OCI-LY1 (cell line): ENCODE results near the gene UCN2.

Experiments
- H2AFZ ChIP-seq: fragments of 200-600 bp; sonication (generic), shearing (Covaris generic); 2 replicates; pipeline ENCODE4 v1.6.0; 2014; ENCODE audit warnings: antibody characterized with exemption, mild to moderate bottlenecking, low read length
- H3F3A ChIP-seq: fragments of 200-600 bp; sonication (generic), shearing (Covaris generic); 2 replicates; pipeline ENCODE4 v1.6.0; 2014; ENCODE audit warnings: mild to moderate bottlenecking, antibody characterized with exemption, low read length, moderate library complexity; ENCODE audit not compliant: insufficient read depth
- H3K27ac ChIP-seq: fragments of 200-600 bp; sonication (generic); 2 replicates; pipeline ENCODE4 v1.5.1; 2014; ENCODE audit warnings: low read length, mixed run types, mild to moderate bottlenecking, low read depth; ENCODE audit not compliant: poor library complexity, severe bottlenecking
- H3K27me3 ChIP-seq: fragments of 200-600 bp; sonication (generic); 2 replicates; pipeline ENCODE4 v1.6.0; 2014; ENCODE audit warnings: antibody characterized with exemption, mild to moderate bottlenecking, low read length, moderate library complexity; ENCODE audit not compliant: insufficient read depth
- H3K36me3 ChIP-seq: fragments of 200-600 bp; sonication (generic); 2 replicates; pipeline ENCODE4 v1.6.1; 2014; ENCODE audit warnings: mild to moderate bottlenecking, antibody characterized with exemption, low read length, moderate library complexity, mixed read lengths; ENCODE audit not compliant: insufficient read depth
- H3K4me1 ChIP-seq: fragments of 200-600 bp; sonication (generic); 2 replicates; pipeline ENCODE4 v1.5.1; 2014; ENCODE audit warnings: mild to moderate bottlenecking, low read length, moderate library complexity; ENCODE audit not compliant: insufficient read depth, severe bottlenecking
- H3K4me2 ChIP-seq: fragments of 200-600 bp; sonication (generic), shearing (Covaris generic); 2 replicates; pipeline ENCODE4 v1.6.1; 2014; ENCODE audit warnings: low read length
- H3K4me3 ChIP-seq: fragments of 200-600 bp; sonication (generic); 2 replicates; pipeline ENCODE4 v1.5.1; 2014; ENCODE audit warnings: low read length, low read depth, mild to moderate bottlenecking, mixed read lengths; ENCODE audit not compliant: poor library complexity, severe bottlenecking
- H3K79me2 ChIP-seq: fragments of 200-600 bp; shearing (Covaris generic); 2 replicates; pipeline ENCODE4 v1.6.1; 2016; ENCODE audit warnings: mixed run types, low read length, mixed read lengths; ENCODE audit not compliant: insufficient read depth
- H3K9ac ChIP-seq: fragments of 200-600 bp; sonication (generic), shearing (Covaris generic); 2 replicates; pipeline ENCODE4 v1.6.1; 2014; ENCODE audit warnings: mild to moderate bottlenecking, low read length, mixed read lengths
- H3K9me2 ChIP-seq: fragments of 200-600 bp; sonication (generic), shearing (Covaris generic); 2 replicates; pipeline ENCODE4 v1.6.1; 2014; ENCODE audit warnings: low read depth, mild to moderate bottlenecking, low read length, mixed read lengths
- H3K9me3 ChIP-seq: fragments of 200-600 bp; shearing (Covaris generic); 2 replicates; pipeline ENCODE4 v1.6.1; 2014; ENCODE audit warnings: low read length, mixed read lengths
- H4K20me1 ChIP-seq: fragments of 200-600 bp; sonication (generic), shearing (Covaris generic); 2 replicates; pipeline ENCODE4 v1.6.0; 2016; ENCODE audit warnings: mild to moderate bottlenecking, low read length; ENCODE audit not compliant: insufficient read depth
- EZH2 ChIP-seq: fragments of 200-600 bp; sonication (generic), shearing (Covaris generic); IDR thresholded peaks from 2 replicates; pipeline ENCODE4 v1.8.0; 2017; ENCODE audit warnings: borderline replicate concordance, mixed run types, mild to moderate bottlenecking, antibody characterized with exemption, low read length, moderate library complexity, mixed read lengths
- TF ChIP-seq, protein P1 (sequence below): fragments of 200-600 bp; sonication (generic), shearing (Covaris generic); IDR thresholded peaks from 2 replicates; pipeline ENCODE4 v1.5.1; 2017; ENCODE audit warnings: mild to moderate bottlenecking, antibody characterized with exemption, low read length, moderate library complexity, mixed read lengths

UCN2 gene

DNA sequence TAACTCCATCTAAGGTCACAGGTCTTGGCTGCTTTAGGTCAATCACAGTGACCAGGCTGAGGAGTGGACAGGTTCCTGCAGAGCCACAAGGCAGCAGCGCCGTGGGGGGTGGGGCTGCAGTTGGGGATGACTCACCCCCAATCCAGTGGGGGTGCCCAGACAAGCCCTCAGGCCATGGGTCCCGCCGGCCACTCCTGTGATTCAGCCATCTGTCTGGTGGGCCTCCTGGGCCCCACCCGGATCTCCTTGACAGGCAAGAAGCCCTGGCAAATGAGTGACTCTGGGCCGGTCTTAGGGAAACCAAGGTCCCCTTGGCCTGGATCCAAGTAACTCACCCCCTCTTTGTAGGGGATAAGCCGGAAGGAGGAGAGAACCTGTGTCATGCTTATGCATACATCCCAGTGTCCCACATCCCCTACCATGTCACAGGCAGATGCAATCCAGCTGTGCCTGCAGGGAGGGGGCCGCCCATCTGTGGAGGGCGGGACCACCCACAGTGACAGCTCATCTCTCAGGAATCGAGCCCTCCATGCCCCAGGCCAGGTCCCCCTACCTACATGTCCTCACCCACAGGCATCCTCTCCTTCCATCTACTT, 32.0 kb upstream of the UCN2 start:
- Histone ChIP-seq H3K4me3 (no peak overlapping the region), H3K36me3 (peaks cover 34% of the 10 kb centered on the region), H3K79me2 (no peaks in the 10 kb centered on the region), H3K9me2 (no peaks in the 10 kb centered on the region), H2AFZ (no peak overlapping the region), H4K20me1 (no peaks in the 10 kb centered on the region), H3K4me1 (no peaks in the 10 kb centered on the region), H3K9ac (no peak overlapping the region), H3F3A (no peaks in the 10 kb centered on the region), H3K4me2 (no peak overlapping the region), H3K27me3 (peaks cover 22% of the 10 kb centered on the region), H3K9me3 (no peaks in the 10 kb centered on the region), H3K27ac (no peak overlapping the region)
- TF ChIP-seq EZH2: no peak
- TF ChIP-seq, protein P1, sequence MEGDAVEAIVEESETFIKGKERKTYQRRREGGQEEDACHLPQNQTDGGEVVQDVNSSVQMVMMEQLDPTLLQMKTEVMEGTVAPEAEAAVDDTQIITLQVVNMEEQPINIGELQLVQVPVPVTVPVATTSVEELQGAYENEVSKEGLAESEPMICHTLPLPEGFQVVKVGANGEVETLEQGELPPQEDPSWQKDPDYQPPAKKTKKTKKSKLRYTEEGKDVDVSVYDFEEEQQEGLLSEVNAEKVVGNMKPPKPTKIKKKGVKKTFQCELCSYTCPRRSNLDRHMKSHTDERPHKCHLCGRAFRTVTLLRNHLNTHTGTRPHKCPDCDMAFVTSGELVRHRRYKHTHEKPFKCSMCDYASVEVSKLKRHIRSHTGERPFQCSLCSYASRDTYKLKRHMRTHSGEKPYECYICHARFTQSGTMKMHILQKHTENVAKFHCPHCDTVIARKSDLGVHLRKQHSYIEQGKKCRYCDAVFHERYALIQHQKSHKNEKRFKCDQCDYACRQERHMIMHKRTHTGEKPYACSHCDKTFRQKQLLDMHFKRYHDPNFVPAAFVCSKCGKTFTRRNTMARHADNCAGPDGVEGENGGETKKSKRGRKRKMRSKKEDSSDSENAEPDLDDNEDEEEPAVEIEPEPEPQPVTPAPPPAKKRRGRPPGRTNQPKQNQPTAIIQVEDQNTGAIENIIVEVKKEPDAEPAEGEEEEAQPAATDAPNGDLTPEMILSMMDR: no peak

DNA sequence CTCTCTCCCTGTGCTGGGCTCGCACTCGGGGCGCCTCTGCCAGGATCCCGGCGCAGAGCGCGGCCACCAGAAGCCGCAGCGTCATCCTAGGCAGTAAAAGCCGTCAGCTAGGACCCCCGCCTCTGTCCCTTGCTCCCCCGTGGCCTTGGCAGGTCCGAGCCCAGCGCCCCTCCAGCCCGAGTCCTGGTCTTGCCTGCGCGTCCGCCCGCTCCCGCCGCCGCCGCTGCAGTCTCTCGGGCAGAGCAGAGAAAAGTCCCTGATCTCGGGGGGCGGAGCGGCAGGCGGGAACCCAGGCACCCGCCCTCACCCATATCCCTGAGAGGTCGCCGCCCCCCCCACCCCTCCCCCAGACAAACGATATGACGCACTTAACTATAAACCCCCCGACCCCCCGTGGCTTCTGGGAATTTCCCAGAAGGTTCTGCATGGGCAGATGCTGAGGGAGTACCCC, 31.5 kb upstream of the UCN2 start, which contains the start of gene COL7A1:
COL7A1 (minus strand) TSS at position 255 of the 451 bp plus-strand sequence; CDS start at position 85, 170 bp downstream.
- no peak for TF ChIP-seq EZH2
- TF ChIP-seq, protein P1: no peak
- peaks cover 29% of the 10 kb centered on the region for H3K36me3 ChIP-seq
- no peaks in the 10 kb centered on the region for H3K79me2 ChIP-seq
- H3K4me2 ChIP-seq: no peak within 1 kb of the TSS
- H3K9me2 ChIP-seq: no peaks in the 10 kb centered on the region
- H3K27me3 ChIP-seq: peaks cover 22% of the 10 kb centered on the region
- H3K27ac ChIP-seq: no peak within 1 kb of the TSS
- H2AFZ ChIP-seq: no peak within 1 kb of the TSS
- H3F3A ChIP-seq: no peaks in the 10 kb centered on the region
- no peaks in the 10 kb centered on the region for H3K9me3 ChIP-seq
- H4K20me1 ChIP-seq: no peaks in the 10 kb centered on the region
- H3K4me3 ChIP-seq: no peak within 1 kb of the TSS
- no peak within 1 kb of the TSS for H3K9ac ChIP-seq
- H3K4me1 ChIP-seq: no peaks in the 10 kb centered on the region

DNA sequence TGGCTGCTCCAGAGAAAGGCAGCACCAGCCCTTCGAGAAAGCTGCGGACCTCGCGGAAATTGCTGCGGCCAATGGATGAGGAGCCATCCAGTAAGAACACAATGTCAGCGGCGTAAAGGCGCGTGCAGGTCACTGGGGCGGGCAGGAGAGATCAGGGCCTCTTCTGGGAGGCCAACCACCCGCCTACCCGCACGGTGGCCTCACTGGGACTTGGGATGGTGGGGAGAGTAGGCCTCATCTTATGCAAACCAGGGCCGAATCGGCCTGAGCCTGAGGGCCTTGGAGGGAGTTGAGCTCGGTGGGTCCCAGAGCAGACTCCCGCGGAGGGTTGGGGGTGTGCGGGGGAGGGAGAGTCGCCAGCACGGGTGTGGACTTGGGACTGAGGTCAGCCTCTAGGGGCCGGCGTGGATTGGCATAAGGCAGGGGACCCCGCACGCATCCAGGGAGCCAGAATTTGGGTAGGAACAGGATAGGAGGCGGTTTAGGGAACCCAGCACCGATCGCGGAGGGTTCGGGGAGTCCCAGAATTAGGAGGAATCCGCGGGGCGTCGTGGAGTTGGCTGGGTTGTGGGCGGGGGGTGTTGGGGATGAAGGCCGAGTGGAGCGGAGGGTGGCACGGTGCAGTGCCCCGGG, 31.0 kb upstream of the UCN2 start:
- no peak for TF ChIP-seq EZH2
- TF ChIP-seq, protein P1: no peak
- Histone ChIP-seq H3K9me2 (no peaks in the 10 kb centered on the region), H2AFZ (no peak overlapping the region), H3K9me3 (no peaks in the 10 kb centered on the region), H3K27me3 (peaks cover 22% of the 10 kb centered on the region), H4K20me1 (no peaks in the 10 kb centered on the region), H3K79me2 (no peaks in the 10 kb centered on the region), H3F3A (no peaks in the 10 kb centered on the region), H3K9ac (no peak overlapping the region), H3K27ac (no peak overlapping the region), H3K36me3 (peaks cover 23% of the 10 kb centered on the region; the same call in 1 of the 2 replicates), H3K4me3 (no peak overlapping the region), H3K4me1 (no peaks in the 10 kb centered on the region), H3K4me2 (no peak overlapping the region)
